GM04504 (cell line): ENCODE data around the gene TBCEL.

ENCODE experiments used
- DNase-seq: peaks from one replicate; pipeline ENCODE4 v3.0.0-alpha.2; 2012; ENCODE audit warnings: low read depth

The TBCEL gene

DNA sequence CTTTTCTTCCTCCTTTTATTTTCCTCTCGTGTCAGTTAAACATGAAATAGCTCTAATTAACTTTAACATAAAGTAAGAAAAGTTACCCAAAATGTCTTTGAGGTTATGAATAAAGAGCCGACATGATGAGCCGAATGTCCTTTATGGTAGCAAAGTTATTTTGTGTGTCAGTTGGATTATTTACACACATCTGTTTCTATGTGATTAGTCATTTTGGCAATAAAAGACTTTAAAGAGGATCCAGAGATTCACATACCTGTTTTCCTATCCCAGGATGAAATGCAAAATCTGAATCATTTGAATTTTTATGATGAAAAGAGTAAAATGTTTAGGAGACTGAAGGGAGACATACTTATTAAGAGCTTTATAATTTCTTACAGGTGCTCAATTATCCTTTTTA, 43.1 kb downstream of the TBCEL start:
- DNase-seq: no peak

DNA sequence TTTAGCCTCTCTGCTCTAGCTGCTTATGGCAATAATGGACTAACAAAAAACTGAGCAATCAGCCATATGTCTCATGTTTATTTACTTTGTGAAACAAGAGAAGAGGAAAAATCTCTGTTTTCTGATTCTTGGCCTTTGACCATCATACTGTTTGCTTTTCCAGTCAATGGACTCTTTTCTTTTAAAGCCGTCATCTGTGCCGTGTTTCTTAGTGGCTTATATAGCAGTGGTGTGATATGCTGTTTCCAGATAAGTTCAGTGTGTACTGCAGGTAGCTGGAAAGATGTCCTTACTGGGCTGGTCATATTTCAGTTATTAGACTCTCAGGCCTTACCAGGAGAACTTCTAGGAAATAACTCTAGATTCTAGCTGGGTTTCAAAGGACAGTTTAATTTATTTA, 43.6 kb downstream of the TBCEL start:
- no peak for DNase-seq

GRCh38 chr11:121067962-121068647, 44.2 kb downstream of the TBCEL start:
- DNase-seq: no peak

GRCh38 chr11:121068787-121069186, 44.9 kb downstream of the TBCEL start:
- DNase-seq: no peak

DNA sequence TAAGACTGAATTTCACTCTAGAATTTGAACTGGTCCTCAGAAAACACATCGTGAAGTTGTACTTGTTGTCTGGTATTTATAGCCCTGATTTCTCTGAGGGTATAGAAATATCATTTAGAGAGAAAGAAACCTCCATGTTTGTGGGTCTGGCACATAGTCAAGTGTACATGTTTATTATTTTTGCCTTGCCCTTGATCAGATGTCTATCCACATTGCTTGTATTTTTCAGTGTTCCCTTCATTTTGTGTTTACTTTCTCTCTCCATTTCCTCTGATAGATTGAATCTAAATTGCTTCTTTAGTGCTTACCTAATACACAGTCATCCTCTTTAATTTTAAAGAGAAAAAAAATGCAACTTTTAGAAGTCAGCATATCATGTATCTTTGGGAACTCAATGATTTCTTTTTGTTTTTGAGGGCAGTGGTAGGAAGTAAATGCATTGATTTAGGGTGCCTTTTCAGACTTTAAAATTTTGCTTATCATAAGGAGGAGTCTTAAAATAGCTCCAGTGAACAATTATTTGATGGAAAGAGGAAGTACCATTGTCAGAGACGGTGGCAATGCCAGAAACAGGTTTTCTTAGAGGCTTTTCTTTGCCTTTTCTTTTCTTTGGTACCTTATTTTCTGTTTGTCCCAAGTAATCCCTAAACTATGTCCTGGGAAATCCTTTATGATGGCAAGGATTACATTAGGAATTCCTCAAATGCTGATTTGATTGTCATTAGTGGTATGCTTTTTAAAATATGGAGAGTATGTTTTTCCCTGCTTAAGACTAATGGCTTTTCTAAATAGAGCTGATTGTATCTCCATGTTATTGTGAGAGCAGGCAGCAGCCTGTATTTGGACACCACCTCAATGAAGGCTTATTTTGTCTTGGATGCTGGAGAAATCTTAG, 47.3 kb downstream of the TBCEL start:
- DNase-seq: no peak

- no peak for DNase-seq
These were observed 48.0 kb downstream of the TBCEL start for GRCh38 chr11:121071846-121072450.

GRCh38 chr11:121081321-121081720, 57.4 kb downstream of the TBCEL start:
- no peak for DNase-seq

DNA sequence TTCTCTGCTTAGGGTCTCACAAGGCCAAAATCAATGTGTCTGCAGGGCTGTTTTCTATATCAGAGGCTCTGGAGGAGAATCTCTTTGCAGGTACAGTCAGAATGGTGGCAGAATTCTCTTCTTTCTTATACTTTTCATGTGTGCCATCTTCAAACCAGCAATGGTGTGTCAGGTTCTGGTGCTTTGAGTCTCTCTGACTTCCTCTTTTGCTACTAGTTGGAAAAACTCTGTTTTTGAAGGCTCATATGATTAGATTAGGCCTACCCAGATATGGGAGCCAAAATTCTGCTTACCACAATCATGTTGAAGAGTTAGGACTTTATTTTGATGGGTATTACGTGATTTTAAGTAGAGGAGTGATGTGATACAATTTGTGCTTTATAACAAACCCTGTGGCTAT, 58.3 kb downstream of the TBCEL start:
- DNase-seq: no peak

GRCh38 chr11:121082670-121083069, 58.8 kb downstream of the TBCEL start:
- no peak for DNase-seq

- DNase-seq: no peak
These were observed 63.0 kb downstream of the TBCEL start for GRCh38 chr11:121086866-121087265.

DNA sequence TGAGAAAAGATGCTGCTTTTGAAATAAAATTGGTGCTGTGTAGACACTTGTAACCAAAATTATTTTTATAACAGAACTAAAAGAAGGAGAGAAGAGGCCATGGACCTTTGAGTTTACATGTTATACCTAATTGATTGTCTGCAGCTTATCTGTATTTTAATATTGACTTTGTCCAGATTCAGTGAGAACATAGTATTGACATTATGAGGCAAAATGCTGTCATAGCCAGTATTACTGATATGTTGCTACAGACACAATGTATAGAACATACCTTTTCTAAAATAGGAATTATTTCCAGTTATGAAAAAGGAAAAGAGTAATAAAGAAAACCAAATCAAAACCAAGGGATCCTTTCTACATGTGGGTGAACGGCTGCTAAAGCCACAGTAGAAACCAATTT, 65.7 kb downstream of the TBCEL start:
- no peak for DNase-seq

- no peak for DNase-seq
These were observed 66.3 kb downstream of the TBCEL start for GRCh38 chr11:121090145-121090721.

- DNase-seq: no peak
These were observed 67.7 kb downstream of the TBCEL start for GRCh38 chr11:121091492-121092152.

DNA sequence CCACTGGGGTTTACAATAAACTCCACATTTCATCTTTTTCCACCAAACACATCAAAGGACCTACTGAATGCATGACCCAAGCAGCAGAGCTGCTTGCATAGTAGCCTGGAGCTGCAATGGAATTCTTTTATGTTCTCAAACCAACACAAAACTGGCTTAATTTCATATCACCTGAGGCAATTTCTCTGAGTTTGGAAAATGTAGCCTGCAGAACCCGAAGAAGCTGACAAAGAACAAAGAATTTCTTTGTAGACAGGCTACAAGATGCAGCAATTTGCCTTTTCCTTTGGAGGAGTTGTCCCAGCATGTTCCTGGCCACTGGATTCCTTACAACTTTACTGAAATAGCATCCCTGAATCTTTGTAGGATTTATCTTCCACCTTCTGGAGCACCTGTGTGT, 71.7 kb downstream of the TBCEL start:
- no peak for DNase-seq

DNA sequence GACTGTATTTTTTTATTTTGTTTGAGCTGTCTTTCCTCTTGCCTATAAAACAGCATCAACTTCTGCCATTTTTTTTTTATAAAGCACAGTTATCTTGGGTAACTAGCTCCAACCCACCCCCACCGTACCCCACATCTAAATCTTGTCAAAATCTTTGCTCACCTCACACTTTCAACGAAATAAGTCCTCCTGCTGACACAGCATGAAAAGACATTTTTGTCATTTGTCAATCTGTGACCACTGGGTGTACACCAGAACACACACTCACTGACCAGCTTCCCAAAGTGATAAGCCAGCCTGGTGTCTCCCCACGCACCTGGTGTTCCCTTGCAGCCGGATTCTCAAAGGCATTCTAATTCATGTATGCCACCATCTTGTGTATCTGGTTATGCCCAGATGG, 75.5 kb downstream of the TBCEL start:
- no peak for DNase-seq

DNA sequence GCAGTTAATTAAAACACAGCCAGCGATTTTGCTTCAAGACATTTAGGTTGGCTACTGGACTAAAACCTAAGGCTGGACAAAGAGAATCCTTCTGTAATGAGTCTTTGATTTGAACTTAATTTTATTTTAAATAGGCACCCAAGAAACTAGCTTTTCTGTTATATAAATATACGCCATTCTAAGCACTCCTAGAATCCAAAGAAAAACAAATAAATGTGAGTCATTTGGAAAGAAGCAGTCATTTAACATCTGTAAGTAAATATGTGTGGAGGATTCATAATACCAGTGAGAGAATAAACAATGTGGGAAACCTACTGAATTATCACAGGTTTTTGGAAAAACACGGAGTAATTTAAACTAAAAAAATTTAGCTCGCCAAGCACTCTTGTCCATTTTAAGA, 76.0 kb downstream of the TBCEL start:
- no peak for DNase-seq

- DNase-seq: no peak
These were observed 77.0 kb downstream of the TBCEL start, which contains the start of gene TECTA for GRCh38 chr11:121100943-121101342. Gene TECTA (plus strand): TSS chr11:121101243. CDS start chr11:121102666, 1,423 bp downstream.

GRCh38 chr11:121104312-121104762, 80.4 kb downstream of the TBCEL start:
- DNase-seq: no peak

DNA sequence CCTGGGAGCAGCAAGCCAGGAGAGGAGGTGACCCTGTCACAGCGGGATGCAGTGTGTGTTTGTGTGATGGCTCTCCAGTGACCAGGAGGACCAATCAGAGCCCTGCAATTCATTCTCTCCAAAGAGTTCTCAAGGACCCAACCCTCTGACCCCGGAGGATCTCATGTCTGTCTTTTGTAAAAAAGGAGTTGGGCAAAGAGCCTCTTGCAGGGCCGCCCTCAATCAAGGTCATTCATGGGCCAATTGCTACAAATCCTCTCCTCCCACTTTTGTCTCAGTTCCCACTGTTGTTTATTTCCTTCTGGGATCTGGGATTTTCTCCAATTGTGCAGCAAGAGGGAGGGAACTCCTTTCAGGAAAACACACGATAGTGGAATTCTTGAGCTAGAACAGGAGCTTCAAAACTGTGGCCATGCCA, 81.2 kb downstream of the TBCEL start:
- peak; percentile 14 for DNase-seq

DNA sequence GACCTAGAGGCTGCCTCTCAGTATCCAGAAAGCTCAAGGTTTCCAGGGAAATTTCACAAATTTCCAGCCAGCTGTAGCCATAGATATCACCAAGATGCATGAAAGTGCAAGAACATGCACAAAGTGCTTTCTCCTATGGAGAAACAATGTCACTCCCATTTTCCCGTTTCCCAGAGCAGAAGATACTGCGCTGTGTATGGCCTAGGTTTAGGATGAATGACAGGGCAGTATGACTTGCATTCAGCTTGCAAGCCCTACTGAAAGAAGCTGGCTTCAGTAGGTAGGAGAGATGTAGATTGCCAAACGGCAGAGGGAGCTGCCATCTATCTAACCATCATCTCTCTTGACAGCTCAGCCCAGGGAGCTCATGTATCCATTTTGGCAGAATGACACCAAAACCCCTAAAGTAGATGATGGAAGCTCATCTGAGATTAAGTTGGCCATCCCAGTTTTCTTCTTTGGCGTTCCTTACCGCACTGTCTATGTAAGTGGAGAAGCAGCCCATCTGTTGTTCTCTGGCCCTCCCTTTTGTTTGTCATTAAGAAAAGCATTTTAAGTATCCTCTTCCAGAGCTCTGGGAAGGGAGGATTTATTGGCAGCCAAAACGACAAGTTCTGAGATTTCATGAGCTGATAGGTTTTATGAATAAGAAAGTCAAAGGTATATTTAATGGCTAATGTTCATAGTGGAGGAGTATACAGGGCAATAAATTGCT, 81.7 kb downstream of the TBCEL start:
- DNase-seq: no peak

DNA sequence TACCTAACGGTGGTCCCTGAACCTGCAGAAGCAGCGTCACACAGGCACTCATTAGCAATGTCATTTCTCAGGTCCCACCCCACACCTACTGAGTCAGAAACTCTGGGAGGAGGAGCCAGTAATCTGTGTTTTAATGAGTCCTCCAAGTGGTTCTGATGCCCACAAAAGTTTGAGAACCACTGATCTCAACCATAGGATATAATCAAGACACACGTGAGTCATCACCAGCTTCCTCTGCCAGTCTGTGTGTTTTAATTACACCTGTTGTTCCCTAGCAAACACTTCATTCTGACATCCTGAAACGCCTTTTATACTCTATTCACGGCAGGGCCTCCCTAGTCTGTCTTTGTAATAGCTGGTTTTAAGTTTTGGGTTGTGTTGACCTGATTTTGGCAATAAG, 82.9 kb downstream of the TBCEL start:
- no peak for DNase-seq
